GM12874 (cell line): ENCODE data around the gene IFTAP.
A peak's percentile ranks its signal among the peaks of the same experiment; 100 is the strongest.

ENCODE experiments used
- CTCF ChIP-seq: IDR thresholded peaks from 2 replicates; pipeline ENCODE4 v1.5.1; 2011; ENCODE audit warnings: low read depth, mild to moderate bottlenecking, control low read depth, low read length, moderate library complexity; ENCODE audit not compliant: insufficient read depth

IFTAP gene

DNA sequence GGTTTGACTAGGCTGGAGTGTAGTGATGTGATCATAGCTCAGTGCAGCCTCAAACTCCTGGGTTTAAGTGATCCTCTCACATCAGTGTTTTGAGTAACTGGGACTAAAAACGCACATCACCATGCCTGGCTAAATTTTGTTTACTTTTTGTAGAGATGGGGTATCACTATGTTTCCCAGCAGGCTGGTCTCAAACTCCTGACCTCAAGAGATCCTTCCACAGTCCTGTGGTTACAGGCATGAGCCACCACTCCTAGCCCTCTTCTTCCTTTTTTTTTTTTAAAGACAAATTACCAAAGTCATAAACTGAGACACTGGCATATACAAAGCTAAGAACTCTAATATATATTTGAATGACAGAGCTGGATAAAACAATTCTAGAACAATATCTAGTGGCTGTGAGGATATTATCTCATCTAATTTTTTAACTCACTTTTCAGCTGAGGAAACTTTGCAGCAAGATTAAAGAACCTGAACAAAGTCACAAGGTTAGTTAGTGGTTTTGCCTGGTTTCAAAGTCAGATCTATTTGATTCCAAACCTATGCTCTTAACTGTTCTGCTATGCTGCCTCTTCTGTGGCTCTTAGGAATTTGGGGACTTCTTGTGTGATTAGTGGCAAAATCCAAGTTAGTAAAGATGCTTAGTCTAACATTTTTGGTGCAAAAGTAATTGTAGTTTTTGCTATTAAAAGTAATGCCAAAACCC is 99.0 kb downstream of the IFTAP start:
- no peak for TF ChIP-seq CTCF

GRCh38 chr11:36695111-36695510 is 100.8 kb downstream of the IFTAP start:
- no peak for TF ChIP-seq CTCF

DNA sequence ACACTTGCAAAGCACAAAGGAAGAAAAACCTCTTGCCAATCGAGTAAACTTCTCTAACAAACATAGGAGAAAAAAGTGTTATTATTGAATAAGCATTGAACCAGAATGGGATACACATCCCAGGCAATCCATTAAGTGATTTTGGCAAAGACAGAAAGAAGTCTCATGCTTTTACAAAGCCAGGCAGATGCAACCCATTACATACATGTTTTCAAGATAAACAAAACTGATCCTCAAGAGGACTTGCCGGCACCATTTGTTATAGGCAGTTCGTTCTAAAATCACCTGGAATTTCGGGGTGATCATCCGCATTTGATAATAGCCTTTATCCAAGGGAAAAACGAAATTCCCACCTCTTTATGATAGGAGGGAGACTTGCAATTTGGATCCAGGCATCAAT is 101.3 kb downstream of the IFTAP start:
- no peak for TF ChIP-seq CTCF

DNA sequence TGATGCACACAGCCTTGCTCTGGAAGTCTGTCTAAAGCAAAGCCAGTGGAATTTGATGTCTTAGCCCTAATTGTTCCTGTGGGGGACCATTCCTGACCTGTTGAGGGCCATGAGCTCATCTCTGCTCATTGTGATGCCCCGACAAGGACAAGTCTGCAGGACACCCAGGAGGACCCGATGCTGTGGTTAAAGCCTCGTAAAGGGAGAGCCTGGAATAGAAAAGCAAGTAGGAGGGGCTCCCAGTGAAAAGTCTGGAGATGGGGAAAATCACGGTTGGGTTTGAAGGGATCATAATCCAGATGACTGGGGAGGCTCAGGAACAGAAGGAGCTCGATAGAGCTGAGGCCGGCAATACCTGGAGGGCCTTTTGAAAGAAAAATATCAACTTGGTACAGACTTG is 102.2 kb downstream of the IFTAP start:
- TF ChIP-seq CTCF = no peak

GRCh38 chr11:36699271-36699670 is 105.0 kb downstream of the IFTAP start:
- TF ChIP-seq CTCF = no peak

DNA sequence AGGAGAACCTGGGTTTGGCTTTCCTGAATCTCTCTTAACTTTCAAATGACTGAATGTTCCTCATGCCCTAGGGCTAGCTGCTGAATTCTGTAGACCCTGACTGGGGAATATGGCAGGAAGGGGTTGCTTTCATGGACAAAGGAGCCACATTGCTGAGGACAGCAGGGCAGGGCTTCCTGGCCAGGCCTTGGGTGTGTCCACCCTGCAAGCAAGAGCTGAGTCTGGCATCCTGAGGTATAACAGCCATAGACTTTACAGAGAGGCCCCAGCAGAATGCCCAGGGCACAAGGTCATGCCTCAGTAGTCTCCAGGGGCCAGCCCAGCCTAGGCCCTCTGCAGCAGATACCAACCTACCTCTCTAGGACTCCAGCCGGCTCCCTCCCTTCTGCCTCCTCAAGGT is 105.9 kb downstream of the IFTAP start:
- no peak for TF ChIP-seq CTCF

DNA sequence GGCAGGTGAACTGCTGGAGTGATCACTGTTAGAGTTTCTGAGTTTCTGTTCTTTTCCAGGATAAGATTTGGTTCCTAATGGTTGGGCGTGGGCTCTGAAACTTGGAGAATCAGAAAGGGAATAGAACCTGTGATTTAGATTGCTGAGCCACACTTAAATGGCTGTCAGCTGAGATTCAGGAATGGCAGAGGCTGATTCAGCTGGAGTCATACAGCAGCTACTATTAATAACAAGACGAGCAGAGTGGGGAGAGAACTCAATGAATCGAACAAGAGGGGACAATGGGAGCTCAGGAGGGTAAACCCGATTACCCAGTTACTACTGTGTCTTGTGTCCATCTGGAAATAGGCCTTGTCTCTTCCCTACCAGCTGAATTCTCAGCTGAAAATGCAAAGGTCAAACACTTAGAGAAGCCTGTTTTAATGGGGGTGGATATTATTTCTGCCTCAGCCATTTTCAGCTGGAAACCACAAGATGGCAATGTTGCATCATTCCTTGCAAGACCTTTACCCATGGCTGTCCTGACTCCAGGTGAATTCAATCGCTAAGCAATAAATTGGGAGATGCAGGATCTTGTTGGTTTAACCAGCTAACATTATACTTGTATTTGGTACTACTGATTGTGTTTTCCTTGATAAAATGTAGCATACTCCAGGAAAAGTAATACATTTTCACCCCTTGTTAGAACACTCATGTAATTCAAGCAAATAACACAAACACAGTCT is 108.2 kb downstream of the IFTAP start:
- TF ChIP-seq CTCF = peak; percentile 59
